Duodenal mucosa (tissue), 2 donors: ENCODE results near the gene CFTR.

ENCODE experiments used
- H3K27ac ChIP-seq: one replicate; pipeline ENCODE4 v1.7.0; 2013; ENCODE audit warnings: low read depth, low read length
- H3K27me3 ChIP-seq, 2 donors: one replicate each; pipeline ENCODE4 v1.7.0; 2013; ENCODE audit warnings: low read length in 2 of 2, control low read depth in 1 of 2; ENCODE audit not compliant: insufficient read depth in 2 of 2, control insufficient read depth in 1 of 2
- H3K36me3 ChIP-seq, 2 donors: one replicate each; pipeline ENCODE4 v1.7.0; 2013; ENCODE audit warnings: low read length in 2 of 2, control low read depth in 1 of 2; ENCODE audit not compliant: insufficient read depth in 2 of 2, control insufficient read depth in 1 of 2
- H3K4me1 ChIP-seq, 2 donors: one replicate each; pipeline ENCODE4 v1.7.0; 2013; ENCODE audit warnings: low read length in 2 of 2, control low read depth in 1 of 2; ENCODE audit not compliant: insufficient read depth in 2 of 2, control insufficient read depth in 1 of 2
- H3K4me3 ChIP-seq, 2 donors: one replicate each; pipeline ENCODE4 v1.7.0; 2013; ENCODE audit warnings: low read length in 2 of 2, low read depth in 1 of 2
- H3K9ac ChIP-seq, 2 donors: one replicate each; pipeline ENCODE4 v1.7.0; 2013; ENCODE audit warnings: low read length in 2 of 2, low read depth in 1 of 2
- H3K9me3 ChIP-seq, 2 donors: one replicate each; pipeline ENCODE4 v1.7.0; 2013; ENCODE audit warnings: low read length in 2 of 2, control low read depth in 1 of 2; ENCODE audit not compliant: control insufficient read depth in 1 of 2

CFTR gene

GRCh38 chr7:117600911-117601310 lies 121.1 kb downstream of the CFTR start:
- Histone ChIP-seq H3K4me3 (no peak overlapping the region), H3K27me3 (no peaks in the 10 kb centered on the region), H3K36me3 (peaks cover 2 to 11% of the 10 kb centered on the region in 2 donors), H3K27ac (no peak overlapping the region), H3K9me3 (no peaks in the 10 kb centered on the region), H3K9ac (no peak overlapping the region), H3K4me1 (peaks cover 7 to 15% of the 10 kb centered on the region in 2 donors)

DNA sequence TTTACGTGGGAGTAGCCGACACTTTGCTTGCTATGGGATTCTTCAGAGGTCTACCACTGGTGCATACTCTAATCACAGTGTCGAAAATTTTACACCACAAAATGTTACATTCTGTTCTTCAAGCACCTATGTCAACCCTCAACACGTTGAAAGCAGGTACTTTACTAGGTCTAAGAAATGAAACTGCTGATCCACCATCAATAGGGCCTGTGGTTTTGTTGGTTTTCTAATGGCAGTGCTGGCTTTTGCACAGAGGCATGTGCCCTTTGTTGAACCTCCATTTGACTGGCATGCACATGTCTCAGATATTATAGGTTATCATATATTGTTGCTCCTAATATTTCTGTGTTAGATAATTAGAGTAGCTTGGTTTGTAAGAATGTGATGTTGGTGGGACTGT lies 123.8 kb downstream of the CFTR start:
- Histone ChIP-seq H3K4me3 (no peak overlapping the region), H3K27me3 (no peaks in the 10 kb centered on the region), H3K36me3 (no peaks in the 10 kb centered on the region), H3K4me1 (peaks cover 10 to 15% of the 10 kb centered on the region in 2 donors), H3K9me3 (no peaks in the 10 kb centered on the region), H3K27ac (no peak overlapping the region), H3K9ac (no peak overlapping the region)

- no peak overlapping the region for H3K27ac ChIP-seq
- H3K9ac ChIP-seq = no peak overlapping the region
- H3K9me3 ChIP-seq = no peaks in the 10 kb centered on the region
Measured at GRCh38 chr7:117605712-117606111, 125.9 kb downstream of the CFTR start.

GRCh38 chr7:117606132-117606531 lies 126.3 kb downstream of the CFTR start:
- Histone ChIP-seq H3K9me3 (no peaks in the 10 kb centered on the region), H3K4me1 (peaks cover 10 to 12% of the 10 kb centered on the region in 2 donors), H3K27ac (no peak overlapping the region)

More at GRCh38 chr7:117605712-117606111, 125.9 kb downstream of the CFTR start:
- Histone ChIP-seq H3K4me3 (no peak overlapping the region), H3K4me1 (peaks cover 10 to 12% of the 10 kb centered on the region in 2 donors), H3K27me3 (no peaks in the 10 kb centered on the region), H3K36me3 (no peaks in the 10 kb centered on the region)

GRCh38 chr7:117610396-117610795 lies 130.6 kb downstream of the CFTR start:
- H3K4me3 ChIP-seq = no peak overlapping the region
- peaks cover 0 to 4% of the 10 kb centered on the region in 2 donors for H3K36me3 ChIP-seq
- no peaks in the 10 kb centered on the region for H3K9me3 ChIP-seq
- peaks cover 8 to 14% of the 10 kb centered on the region in 2 donors for H3K4me1 ChIP-seq
- no peaks in the 10 kb centered on the region for H3K27me3 ChIP-seq
- H3K27ac ChIP-seq = no peak overlapping the region
- H3K9ac ChIP-seq = no peak overlapping the region

More at GRCh38 chr7:117606132-117606531, 126.3 kb downstream of the CFTR start:
- H3K36me3 ChIP-seq = no peaks in the 10 kb centered on the region
- H3K9ac ChIP-seq = no peak overlapping the region
- H3K4me3 ChIP-seq = no peak overlapping the region
- H3K27me3 ChIP-seq = no peaks in the 10 kb centered on the region

GRCh38 chr7:117612637-117613036 lies 132.8 kb downstream of the CFTR start:
- peaks cover 0 to 4% of the 10 kb centered on the region in 2 donors for H3K36me3 ChIP-seq
- no peak overlapping the region for H3K27ac ChIP-seq
- H3K4me3 ChIP-seq = no peak overlapping the region
- H3K4me1 ChIP-seq = peaks cover 5 to 25% of the 10 kb centered on the region in 2 donors
- no peak overlapping the region for H3K9ac ChIP-seq
- no peaks in the 10 kb centered on the region for H3K9me3 ChIP-seq
- no peaks in the 10 kb centered on the region for H3K27me3 ChIP-seq

- Histone ChIP-seq H3K9ac (no peak overlapping the region), H3K27ac (no peak overlapping the region), H3K4me3 (no peak overlapping the region), H3K4me1 (peaks cover 5 to 23% of the 10 kb centered on the region in 2 donors), H3K9me3 (no peaks in the 10 kb centered on the region), H3K36me3 (no peaks in the 10 kb centered on the region), H3K27me3 (no peaks in the 10 kb centered on the region)
Measured at GRCh38 chr7:117616694-117617093, 136.9 kb downstream of the CFTR start.

DNA sequence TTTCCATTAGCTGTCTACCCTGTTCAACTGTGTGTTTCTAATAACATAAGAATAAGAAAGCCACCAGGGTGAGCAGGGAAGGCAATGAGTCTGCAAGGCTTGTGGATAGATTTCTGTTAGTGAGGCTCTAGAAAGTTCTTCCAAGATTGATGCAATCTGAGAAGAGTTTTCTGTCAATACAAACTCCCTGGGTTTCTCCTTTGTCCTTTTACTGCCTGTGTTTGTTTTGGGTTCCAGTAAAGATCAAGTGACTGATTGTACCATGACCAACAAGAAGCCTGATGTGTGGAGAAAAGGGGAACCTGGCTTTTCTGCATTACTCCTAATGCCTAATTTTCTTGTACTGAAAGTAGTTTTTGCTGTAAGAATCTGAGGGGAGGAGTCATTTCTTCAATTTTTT lies 139.9 kb downstream of the CFTR start:
- H3K36me3 ChIP-seq = peaks cover 0 to 4% of the 10 kb centered on the region in 2 donors
- no peak overlapping the region for H3K4me3 ChIP-seq
- H3K27ac ChIP-seq = no peak overlapping the region
- no peak overlapping the region for H3K9ac ChIP-seq
- H3K27me3 ChIP-seq = no peaks in the 10 kb centered on the region
- H3K9me3 ChIP-seq = no peaks in the 10 kb centered on the region
- H3K4me1 ChIP-seq = peaks cover 0 to 18% of the 10 kb centered on the region in 2 donors

DNA sequence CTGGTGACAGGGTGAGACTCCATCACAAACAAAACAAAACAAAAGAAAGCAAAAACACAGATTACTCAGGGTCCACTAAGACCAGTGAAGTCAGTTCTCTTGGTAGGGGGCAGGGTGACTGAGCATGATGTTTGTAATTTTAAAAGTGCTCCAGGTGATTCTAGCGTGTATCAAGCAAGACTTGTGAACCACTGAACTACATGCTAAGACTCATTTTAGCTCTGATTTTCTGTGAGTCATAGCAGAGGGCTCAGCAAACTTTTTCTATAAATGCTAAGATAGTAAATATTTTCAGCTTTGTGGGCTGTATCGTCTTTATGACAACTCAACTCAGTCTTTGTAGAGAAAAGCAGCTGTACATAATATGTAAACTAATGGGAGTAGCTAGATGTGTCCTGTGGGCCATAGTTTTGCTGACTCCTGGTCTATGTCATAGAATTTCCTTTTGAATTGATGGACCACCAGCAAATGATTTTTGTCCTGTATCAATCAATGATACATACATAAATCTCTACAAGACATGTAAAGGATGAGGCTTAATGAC lies 141.3 kb downstream of the CFTR start:
- peaks cover 0 to 15% of the 10 kb centered on the region in 2 donors for H3K4me1 ChIP-seq
- no peak overlapping the region for H3K27ac ChIP-seq
- no peaks in the 10 kb centered on the region for H3K9me3 ChIP-seq
- peaks cover 4 to 7% of the 10 kb centered on the region in 2 donors for H3K36me3 ChIP-seq
- H3K27me3 ChIP-seq = no peaks in the 10 kb centered on the region
- H3K9ac ChIP-seq = no peak overlapping the region
- H3K4me3 ChIP-seq = no peak overlapping the region

- H3K9me3 ChIP-seq = no peaks in the 10 kb centered on the region
- no peak overlapping the region for H3K4me3 ChIP-seq
- H3K4me1 ChIP-seq = peaks cover 0 to 5% of the 10 kb centered on the region in 2 donors
- no peak overlapping the region for H3K27ac ChIP-seq
- H3K36me3 ChIP-seq = peaks cover 5 to 7% of the 10 kb centered on the region in 2 donors
- H3K27me3 ChIP-seq = no peaks in the 10 kb centered on the region
- H3K9ac ChIP-seq = no peak overlapping the region
Measured at GRCh38 chr7:117623606-117624005, 143.8 kb downstream of the CFTR start.
